Dermis blood vessel endothelial cell (primary cell): ENCODE measurements around the gene SAMD3. TPM values are rescaled to one million over a fixed set of nuclear protein-coding genes. Genes with fewer than 3 reads are reported as not detected.
A peak's percentile ranks its signal among the peaks of the same experiment; 100 is the strongest.
"Not testable (repeated sequence)": the region's sequence is repeated elsewhere in the genome, so short reads cannot be mapped to it uniquely, and the experiment has no call there.

ENCODE experiments used
- DNase-seq: peaks from one replicate; pipeline ENCODE4 v3.0.0; 2010
- total RNA-seq: library from RNA; depleted of rRNA; stranded (reverse); fragments of >200 nt; gene quantifications from 2 replicates; pipeline ENCODE4 v1.2.3, GENCODE V29; 2014

Gene SAMD3
- total RNA-seq, 1 donor from 2014 or later = not detected

GRCh38 chr6:130211691-130212090 lies 11.1 kb downstream of the SAMD3 start:
- no peak for DNase-seq

DNA sequence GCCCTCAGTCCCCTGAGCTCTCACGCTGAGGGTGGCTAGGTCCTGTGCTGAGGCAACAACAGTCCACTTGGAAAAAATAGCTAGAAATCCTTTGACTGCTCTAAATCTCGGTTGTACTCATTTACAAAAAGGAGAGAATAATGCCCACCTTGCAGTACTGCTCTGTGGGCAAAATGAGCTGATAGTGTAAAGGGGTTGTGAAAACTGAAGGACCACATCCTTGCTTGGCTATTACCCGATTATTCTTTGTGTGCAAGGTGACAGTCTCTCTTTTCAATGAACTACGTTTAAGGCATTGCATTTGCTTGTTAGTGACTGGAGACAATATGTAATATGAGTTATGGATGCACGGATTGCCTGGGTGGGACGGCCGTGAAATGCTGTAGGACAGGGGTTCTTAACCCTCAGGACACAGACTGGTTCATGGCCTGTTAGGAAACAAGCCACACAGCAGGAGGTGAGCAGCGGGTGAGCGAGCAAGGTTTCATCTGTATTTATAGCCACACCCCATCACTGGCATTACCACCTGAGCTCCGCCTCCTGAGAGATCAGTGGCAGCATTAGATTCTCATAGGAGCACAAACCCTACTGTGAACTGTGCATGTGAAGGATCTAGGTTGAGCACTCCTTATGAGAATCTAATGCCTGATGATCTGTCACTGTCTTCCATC lies 14.6 kb downstream of the SAMD3 start:
- no peak for DNase-seq

- no peak for DNase-seq
Observed at GRCh38 chr6:130206479-130206878, 16.3 kb downstream of the SAMD3 start.

- DNase-seq = no peak
Observed at GRCh38 chr6:130204322-130204721, 18.4 kb downstream of the SAMD3 start.

DNA sequence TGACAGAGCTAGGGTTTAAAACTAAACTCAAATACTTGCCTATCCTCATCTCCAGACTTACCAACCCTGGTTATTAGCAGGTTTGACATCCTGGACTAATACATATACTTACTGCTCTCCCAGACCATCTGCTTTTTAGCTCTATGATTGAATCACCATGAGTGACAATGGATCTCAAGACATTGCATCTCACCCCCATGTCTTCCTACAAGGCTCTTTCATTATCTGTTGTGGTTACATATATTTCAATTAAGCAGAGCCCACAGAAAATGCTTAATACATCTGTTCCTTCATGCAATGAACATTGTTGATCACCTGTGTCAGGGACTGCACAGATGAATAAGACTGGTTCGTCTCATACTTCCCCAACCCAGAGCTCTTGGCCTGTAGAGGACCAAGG lies 19.4 kb downstream of the SAMD3 start:
- no peak for DNase-seq

- DNase-seq = no peak
Observed at GRCh38 chr6:130202782-130203181, 20.0 kb downstream of the SAMD3 start.

DNA sequence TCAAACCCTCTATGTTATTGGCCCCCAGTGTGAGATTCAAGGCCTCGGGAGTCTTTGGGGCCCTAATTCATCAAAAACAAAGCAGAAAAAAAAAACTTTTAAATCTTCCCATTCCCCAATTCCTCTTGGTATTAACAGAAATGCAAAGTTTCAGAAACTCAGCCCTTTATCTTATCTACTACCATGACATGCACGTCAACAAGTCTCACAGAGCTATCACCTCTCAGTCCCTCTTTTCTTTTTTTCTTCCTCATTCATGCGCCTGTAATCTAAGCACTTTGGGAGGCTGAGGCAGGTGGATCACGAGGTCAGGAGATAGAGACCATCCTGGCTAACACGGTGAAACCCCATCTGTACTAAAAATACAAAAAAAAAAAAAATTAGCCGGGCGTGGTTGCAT lies 22.7 kb downstream of the SAMD3 start:
- DNase-seq = no peak

DNA sequence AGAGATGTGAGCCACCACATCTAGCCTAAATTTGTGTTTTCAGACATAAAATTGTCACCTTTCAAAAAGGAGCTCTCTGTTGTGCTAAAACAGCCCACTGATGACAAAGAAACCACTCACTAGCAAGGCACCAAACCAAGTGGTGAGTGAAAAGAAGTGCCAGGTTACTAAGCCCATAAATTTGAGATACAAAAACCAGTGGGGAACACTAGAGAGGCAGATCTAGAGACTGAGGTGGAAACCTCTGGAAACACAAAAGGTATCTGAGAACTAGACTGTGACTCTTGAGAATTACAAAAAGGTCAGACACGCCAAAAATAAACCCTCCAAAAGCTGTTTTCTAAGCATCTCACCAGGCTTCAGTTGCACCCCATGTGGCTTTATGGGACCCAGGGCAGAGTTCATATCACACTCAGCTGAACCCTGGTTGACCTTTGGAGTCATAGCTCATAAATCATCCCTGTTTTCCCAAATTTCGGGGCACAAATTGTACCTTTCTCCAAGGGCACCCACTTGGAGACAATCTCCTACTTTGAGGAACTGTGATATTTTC lies 24.2 kb downstream of the SAMD3 start:
- DNase-seq = no peak

DNA sequence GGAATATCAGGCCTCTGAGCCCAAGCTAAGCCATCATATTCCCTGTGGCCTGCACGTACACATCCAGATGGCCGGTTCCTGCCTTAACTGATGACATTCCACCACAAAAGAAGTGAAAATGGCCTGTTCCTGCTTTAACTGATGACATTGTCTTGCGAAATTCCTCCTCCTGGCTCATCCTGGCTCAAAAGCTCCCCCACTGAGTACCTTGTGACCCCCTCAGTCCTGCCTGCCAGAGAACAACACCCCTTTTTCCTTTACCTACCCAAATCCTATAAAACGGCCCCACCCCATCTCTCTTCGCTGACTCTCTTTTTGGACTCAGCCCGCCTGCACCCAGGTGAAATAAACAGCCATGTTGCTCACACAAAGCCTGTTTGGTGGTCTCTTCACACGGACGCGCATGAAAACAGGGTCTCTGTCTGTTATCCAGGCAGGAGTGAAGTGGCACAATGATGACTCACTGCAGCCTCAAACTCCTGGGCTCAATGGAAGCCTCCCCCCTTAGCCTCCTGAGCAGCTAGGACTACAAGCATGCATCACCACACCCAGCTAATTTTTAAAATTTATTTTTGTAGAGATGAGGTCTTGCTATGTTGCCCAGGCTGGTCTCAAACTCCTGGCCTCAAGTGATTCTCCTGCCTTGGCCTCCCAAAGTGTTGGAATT lies 24.8 kb downstream of the SAMD3 start:
- not testable (repeated sequence) for DNase-seq

DNA sequence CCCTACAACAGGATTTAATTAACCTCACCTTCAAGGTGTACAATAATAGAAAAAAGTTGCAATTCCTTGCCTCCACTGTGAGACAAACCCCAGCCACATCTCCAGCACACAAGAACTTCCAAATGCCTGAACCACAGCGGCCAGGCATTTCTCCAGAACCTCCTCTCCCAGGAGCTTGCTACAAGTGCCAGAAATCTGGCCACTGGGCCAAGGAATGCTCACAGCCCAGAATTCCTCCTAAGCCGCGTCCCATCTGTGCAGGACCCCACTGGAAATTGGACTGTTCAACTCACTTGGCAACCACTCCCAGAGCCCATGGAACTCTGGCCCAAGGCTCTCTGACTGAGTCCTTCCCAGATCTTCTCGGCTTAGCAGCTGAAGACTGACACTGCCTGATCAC lies 28.3 kb downstream of the SAMD3 start:
- not testable (repeated sequence) for DNase-seq

DNA sequence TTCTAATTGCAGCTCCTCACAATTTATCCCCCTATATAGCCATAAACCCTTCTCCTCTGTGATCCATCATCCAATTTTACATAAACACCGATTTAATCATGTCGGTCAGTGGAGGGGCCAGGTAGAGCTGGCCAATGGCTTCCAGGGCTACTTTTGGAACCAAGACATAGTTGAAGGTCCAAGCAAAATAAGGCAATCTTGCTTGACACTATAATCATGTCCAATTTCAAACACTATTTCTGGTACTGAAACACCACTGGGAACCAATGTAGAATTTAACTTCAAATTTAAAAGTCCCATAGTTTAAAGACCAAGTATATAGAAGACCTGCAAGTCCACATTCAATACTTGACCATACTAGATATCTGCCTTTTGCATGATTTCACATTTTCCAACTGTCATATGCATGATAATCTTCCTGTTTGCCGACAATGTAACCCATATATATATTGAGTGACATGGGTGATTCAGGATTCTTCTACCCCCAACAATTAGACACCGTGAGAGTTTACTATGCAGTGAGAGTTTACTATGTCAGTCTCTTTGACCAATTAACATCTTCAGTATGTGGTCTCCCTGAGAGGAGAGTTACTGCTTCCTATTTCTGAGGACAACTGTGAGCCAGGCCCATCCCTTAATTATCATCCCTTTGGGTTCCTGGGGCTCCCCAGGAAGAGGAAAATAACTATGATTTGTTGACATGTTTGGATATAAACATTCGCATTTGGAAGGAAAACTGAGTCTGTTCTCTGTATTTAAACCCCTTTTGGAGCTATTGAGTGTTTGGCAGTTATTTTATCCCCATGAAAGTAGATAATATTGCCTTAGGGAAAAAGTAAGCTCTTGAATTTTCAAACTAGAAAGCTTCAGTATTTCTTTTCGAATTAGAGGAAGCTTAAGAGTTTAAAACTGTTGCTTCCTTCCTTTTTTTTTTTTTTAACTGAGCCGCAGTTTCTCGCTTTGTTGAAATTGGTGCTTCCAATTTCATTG lies 31.8 kb downstream of the SAMD3 start:
- no peak for DNase-seq

DNA sequence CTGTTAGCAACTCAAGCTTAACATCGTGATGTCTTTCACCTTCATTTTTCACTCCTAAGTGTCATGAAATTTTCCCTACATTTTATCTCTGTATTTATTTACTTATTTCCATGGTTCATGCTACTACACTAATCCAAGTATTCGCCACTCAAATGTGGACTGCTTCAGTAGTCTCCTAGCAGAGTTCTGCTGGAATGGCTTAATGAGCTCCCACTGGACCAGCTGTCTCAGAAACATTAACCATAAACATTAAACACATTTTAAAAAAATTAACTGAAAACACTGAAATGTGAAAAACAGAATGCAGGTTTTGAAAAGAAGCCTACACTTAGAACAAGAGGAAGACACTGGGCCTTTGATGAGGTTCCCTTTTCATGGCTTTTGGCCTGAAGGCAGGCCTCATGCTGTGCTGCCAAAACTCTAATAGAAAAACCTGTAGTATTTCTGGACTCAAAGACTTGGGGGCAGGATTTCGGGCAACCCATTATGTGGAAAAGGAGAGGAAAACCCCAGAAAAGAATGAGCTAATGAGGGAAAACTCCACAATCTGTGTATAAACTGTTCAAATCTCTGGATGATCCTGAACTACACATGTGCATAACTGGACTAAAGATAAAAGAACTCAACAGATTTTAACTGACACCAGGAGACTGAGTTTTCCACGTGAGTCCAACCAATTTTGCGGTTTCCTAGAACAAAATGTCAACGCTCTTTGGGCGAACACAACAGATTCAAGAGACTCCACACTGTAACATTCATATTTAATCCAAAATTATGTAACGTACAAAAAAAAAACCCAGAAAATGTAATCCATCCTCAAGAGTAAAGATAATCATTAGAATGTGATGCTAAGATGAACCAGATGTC lies 33.0 kb downstream of the SAMD3 start:
- DNase-seq = no peak

GRCh38 chr6:130188207-130188899 lies 34.4 kb downstream of the SAMD3 start:
- no peak for DNase-seq

- no peak for DNase-seq
Observed at GRCh38 chr6:130187335-130188206, 35.2 kb downstream of the SAMD3 start.

DNA sequence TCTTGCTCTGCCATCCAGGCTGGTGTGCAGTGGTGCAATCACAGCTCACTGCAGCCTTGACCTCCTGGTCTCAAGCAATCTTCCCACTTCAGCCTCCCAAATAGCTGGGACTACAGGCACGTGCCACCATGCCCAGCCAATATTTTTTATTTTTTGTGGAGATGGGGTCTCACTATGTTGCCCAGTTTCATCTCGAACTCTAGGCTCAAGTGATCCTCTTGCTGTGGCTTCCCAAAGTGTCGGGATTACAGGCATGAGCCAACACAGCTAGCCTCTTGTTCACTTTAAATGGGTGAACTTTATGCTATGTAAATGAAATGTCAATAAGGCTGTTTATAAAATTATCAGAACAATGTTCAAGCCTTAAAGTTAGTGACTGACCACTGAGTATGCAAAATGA lies 37.1 kb downstream of the SAMD3 start:
- no peak for DNase-seq

- no peak for DNase-seq
Observed at GRCh38 chr6:130183271-130184222, 39.2 kb downstream of the SAMD3 start.

- no peak for DNase-seq
Observed at GRCh38 chr6:130182466-130182865, 40.3 kb downstream of the SAMD3 start.

DNA sequence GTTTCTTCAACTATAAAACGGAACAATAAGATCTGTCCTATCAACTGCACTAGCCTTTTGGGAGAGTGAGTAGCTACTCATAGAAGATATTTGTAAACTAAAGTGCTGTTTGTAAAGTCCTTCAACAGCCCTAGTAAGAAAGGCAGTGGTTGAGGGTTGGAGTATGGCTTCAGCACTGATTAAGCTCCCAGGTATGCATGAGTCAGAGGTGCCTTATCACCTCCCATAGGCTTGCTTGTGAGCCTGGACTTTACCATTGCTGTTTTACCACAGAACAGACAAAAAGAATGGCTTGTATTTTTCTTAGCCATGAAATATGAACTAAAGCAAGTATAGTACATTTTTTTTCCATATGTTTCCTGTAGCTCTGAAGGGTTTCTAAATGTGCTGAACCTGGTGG lies 44.1 kb downstream of the SAMD3 start:
- peak; percentile 4 for DNase-seq

DNA sequence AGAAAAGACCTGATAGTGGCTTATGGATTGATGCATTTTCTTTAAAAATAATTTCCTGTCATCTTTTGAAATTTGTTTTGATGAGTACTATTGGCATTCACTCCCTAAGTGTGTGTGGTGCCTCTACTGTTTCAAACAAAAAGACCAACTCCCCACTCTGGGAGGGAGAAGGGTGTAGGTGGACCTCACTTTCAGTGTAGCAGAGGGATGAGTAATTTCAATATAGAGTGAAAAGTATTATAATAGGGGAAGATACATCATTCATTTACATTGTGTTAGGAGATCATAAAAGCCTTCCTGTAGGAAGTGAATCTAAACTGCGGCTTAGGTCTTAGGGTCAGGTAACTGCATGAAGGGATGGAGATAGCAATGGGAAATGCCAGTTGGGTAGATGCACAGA lies 46.4 kb downstream of the SAMD3 start:
- no peak for DNase-seq
